Neural progenitor cell (in vitro differentiated cells): Measurements from ENCODE around the gene CSAD.

Experiments
- CTCF ChIP-seq: fragments of 200-600 bp; sonication (generic); IDR thresholded peaks from 2 replicates; pipeline ENCODE4 v1.5.1; 2017; ENCODE audit warnings: antibody characterized with exemption, mild to moderate bottlenecking
- EZH2 ChIP-seq: fragments of 200-600 bp; sonication (generic); IDR thresholded peaks from 2 replicates; pipeline ENCODE4 v1.6.1; 2017; ENCODE audit warnings: antibody characterized with exemption, mild to moderate bottlenecking, moderate library complexity
- EZH2phosphoT487 ChIP-seq: fragments of 200-600 bp; sonication (generic); IDR thresholded peaks from 2 replicates; pipeline ENCODE4 v1.6.1; 2017; ENCODE audit warnings: antibody characterized with exemption

- no peak for TF ChIP-seq CTCF
- no peak for TF ChIP-seq EZH2phosphoT487
- TF ChIP-seq EZH2 = no peak
Observed at GRCh38 chr12:53166837-53167236, 13.9 kb downstream of the CSAD start.
